Common myeloid progenitor, CD34-positive (primary cell): ENCODE data around the gene PLEKHG2.
A peak's percentile ranks its signal among the peaks of the same experiment; 100 is the strongest.
"Not testable (repeated sequence)": the region's sequence is repeated elsewhere in the genome, so short reads cannot be mapped to it uniquely, and the experiment has no call there.

ENCODE experiments used
- CTCF ChIA-PET: fragments of 350-600 bp; sonication (Branson Sonifier 250); formaldehyde crosslinking; loops from one replicate; lab custom pipeline; 2021; ENCODE audit warnings: antibody characterized with exemption; lab: Charles Lee
- POLR2A ChIA-PET: fragments of 350-600 bp; sonication (Branson Sonifier 250); formaldehyde crosslinking; loops from one replicate; lab custom pipeline; 2021; ENCODE audit warnings: antibody characterized with exemption; lab: Charles Lee
- DNase-seq, 3 donors: peaks; one replicate each; pipeline versions ENCODE4 v3.0.0 to v3.0.0-alpha.2; 2013
- H3K27ac ChIP-seq, 2 experiments: 1 replicate in 1 of 2; 2 replicates in 1 of 2; pipeline ENCODE4 v1.7.0; 2013; ENCODE audit warnings: inconsistent platforms in 2 of 2, low read length in 2 of 2, mild to moderate bottlenecking in 2 of 2, low read depth in 1 of 2, moderate library complexity in 1 of 2; ENCODE audit not compliant: severe bottlenecking in 2 of 2, insufficient read depth in 1 of 2, poor library complexity in 1 of 2
- H3K27me3 ChIP-seq, 5 experiments: replicated peaks in 2 of 5; 1 replicate in 3 of 5; 2 replicates in 2 of 5; pipeline versions ENCODE4 v1.6.1 to v1.7.0; 2013; ENCODE audit warnings: low read length in 4 of 5, mild to moderate bottlenecking in 2 of 5, moderate library complexity in 2 of 5, inconsistent platforms in 1 of 5; ENCODE audit not compliant: insufficient read depth in 5 of 5, control insufficient read depth in 4 of 5
- H3K36me3 ChIP-seq, 4 experiments: 1 replicate in 2 of 4; 2 replicates in 2 of 4; pipeline versions ENCODE4 v1.6.1 to v1.7.0; 2013; ENCODE audit warnings: low read length in 3 of 4, control low read depth in 1 of 4, mild to moderate bottlenecking in 1 of 4; ENCODE audit not compliant: control insufficient read depth in 4 of 4, insufficient read depth in 4 of 4
- H3K4me1 ChIP-seq, 4 experiments: 1 replicate in 3 of 4; 2 replicates in 1 of 4; pipeline versions ENCODE4 v1.6.1 to v1.7.1; 2013; ENCODE audit warnings: low read length in 3 of 4, mild to moderate bottlenecking in 3 of 4, control low read depth in 1 of 4, inconsistent platforms in 1 of 4, moderate library complexity in 1 of 4; ENCODE audit not compliant: control insufficient read depth in 4 of 4, insufficient read depth in 4 of 4; ENCODE audit errors: control extremely low read depth in 1 of 4
- H3K4me3 ChIP-seq, 7 experiments: 1 replicate in 4 of 7; 2 replicates in 3 of 7; pipeline versions ENCODE4 v1.5.1 to v1.7.0; 2013; ENCODE audit warnings: mild to moderate bottlenecking in 7 of 7, low read length in 6 of 7, moderate library complexity in 6 of 7, inconsistent platforms in 2 of 7, low read depth in 2 of 7, control low read depth in 1 of 7; ENCODE audit not compliant: insufficient read depth in 4 of 7, control insufficient read depth in 1 of 7; ENCODE audit errors: extremely low read depth in 1 of 7
- H3K9me3 ChIP-seq, 5 experiments: 1 replicate in 4 of 5; 2 replicates in 1 of 5; pipeline versions ENCODE4 v1.6.1 to v1.7.1; 2013; ENCODE audit warnings: low read length in 4 of 5, mild to moderate bottlenecking in 2 of 5, inconsistent platforms in 1 of 5, low read depth in 1 of 5, moderate library complexity in 1 of 5; ENCODE audit not compliant: control insufficient read depth in 4 of 5, insufficient read depth in 2 of 5; ENCODE audit errors: control extremely low read depth in 1 of 5
- WGBS: methylation state at CpG from one replicate; pipeline ENCODE4 v1.1.5; 2013; ENCODE audit not compliant: insufficient coverage; 5-methylcytosine and 5-hydroxymethylcytosine counted together

The PLEKHG2 gene

DNA sequence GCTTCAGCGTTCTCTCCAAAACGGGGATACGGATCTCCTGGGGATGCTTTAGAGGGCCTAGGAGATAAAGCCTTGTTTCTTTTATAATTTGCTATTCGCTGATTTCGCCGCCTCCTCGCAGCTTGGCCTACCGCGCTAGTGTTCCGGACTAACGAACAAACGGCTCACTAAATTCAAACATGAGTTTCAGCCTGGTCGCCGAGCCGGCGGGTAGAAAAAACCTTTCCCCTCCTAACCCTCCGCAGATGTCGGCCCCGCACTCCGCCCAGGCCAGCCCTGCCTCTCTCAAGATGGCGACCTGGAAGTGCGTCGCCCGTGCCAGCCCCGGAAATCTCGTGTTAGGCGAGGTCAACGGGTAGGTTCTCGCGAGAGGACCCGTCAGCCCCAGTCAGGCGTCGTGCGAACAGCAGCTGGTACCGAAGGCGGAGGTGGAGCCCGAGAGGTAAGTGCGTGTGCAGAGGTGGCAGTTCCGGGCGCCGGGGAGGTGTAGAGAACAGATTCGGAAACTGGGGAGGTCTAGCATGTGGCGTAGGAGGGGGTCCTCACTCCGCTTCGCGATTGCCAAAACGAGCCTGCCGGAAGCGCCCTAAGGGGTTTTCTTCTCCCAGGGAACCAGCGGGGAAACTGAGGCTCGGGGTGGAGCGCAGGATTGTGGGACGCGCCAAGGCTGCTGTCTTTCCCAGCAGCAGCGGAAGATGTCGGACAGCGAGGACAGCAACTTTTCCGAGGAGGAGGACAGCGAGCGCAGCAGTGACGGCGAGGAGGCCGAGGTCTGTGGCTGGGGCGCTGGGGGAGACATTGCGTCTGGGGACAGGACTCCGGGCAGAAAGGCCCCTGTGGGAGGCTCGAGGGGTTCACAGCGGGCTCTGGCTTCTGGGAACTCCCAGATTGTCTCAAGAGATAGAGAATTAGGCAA, 33.0 kb downstream of the PLEKHG2 start, which contains the start of gene SUPT5H:
Gene SUPT5H (plus strand): TSS at position 387 of the 916 bp plus-strand sequence. CDS start 309 bp downstream, at position 696.
- ChIA-PET CTCF (interaction anchor here (1.3 to 3.1 kb wide), 2 partner anchors 10 to 23 kb away, joined by 4 to 10 read pairs; partner anchors contain the start of gene RPS16), POLR2A (interaction anchor here (0.6 to 1.9 kb wide), 4 partner anchors 10 to 1430 kb away, joined by 3 to 11 read pairs (median 4); partner anchors contain the start of genes RPS16 and TIMM50)
- H3K27ac ChIP-seq: peak within 1 kb of the TSS; percentile 88 to 98
- peaks cover 6 to 36% (median 26%) of the 10 kb centered on the region in 4 experiments for H3K4me1 ChIP-seq
- DNase-seq: peak; percentile 99
- no peaks in the 10 kb centered on the region for H3K27me3 ChIP-seq
- peaks cover 0 to 12% (median 7%) of the 10 kb centered on the region in 4 experiments for H3K36me3 ChIP-seq
- peak within 1 kb of the TSS; percentile 86 to 100 (median 98) for H3K4me3 ChIP-seq
- under 1% methylated on average over 57 of the region's 68 CpGs for WGBS
- H3K9me3 ChIP-seq: no peaks in the 10 kb centered on the region

DNA sequence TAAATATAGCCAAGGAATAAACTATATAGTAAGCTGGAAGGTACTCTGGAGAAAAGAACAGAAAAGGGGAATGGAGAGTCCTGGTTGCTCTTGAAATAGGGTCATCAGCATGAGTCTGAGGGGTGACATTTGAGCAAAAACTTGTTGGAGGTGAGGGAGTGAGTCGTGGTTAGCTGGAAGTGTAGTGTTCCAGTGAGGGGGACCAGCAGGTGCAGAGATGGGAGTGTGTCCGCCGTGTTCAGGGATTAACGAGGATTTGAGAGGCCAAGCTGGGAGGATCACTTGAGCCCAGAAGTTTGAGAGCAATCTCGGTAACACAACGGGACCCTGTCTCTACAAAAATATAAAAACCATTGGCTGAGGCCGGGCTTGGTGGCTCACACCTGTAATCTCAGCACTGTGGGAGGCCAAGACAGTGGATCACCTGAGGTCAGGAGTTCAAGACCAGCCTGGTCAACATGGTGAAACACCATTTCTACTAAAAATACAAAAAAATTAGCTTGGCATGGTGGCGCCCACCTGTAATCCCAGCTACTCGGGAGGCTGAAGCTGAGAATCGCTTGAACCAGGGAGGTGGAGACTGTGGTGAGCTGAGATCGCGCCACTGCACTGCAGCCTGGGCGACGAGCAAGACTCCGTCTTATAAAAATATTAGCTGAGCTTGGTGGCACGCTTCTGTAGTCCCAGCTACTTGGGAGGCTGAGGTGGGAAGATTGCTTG, 34.1 kb downstream of the PLEKHG2 start:
- 89% methylated on average over 14 of the region's 16 CpGs for WGBS
- CTCF ChIA-PET: interaction anchor here (0.8 to 3.1 kb wide), 4 partner anchors 11 to 79 kb away, joined by 3 to 10 read pairs (median 3); partner anchors contain the start of gene RPS16
- H3K27ac ChIP-seq: peak overlapping the region; percentile 88 to 98

DNA sequence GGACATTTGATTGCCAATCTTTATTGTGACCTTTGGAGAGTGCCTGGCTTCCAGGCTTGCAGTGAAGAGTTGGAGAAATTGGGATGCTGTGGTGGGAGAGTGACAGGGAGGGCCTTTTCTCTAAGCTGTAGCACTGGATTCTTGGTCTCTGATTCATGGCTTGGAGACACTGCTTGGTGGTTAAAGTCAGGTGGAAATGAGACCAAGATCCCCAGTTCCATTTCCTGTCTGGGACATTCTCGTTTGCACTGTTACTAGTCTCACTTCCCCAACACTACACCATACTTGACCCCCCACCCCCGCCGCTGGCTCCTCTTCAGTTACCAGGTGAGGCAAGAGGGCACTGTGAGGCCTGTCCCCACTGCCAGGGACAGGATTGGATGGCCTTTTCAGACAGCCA, 35.8 kb downstream of the PLEKHG2 start:
- Histone ChIP-seq H3K4me3 (no peak overlapping the region), H3K9me3 (no peaks in the 10 kb centered on the region), H3K27ac (no peak overlapping the region), H3K4me1 (peaks cover 6 to 35% (median 25%) of the 10 kb centered on the region in 4 experiments), H3K36me3 (peaks cover 3 to 21% (median 16%) of the 10 kb centered on the region in 4 experiments), H3K27me3 (no peaks in the 10 kb centered on the region)
- ChIA-PET POLR2A (no interaction called here), CTCF (no interaction called here)
- 72% methylated on average over 3 of the region's 3 CpGs for WGBS
- DNase-seq: no peak

More for the DNA sequence above, 34.1 kb downstream of the PLEKHG2 start:
- Histone ChIP-seq H3K9me3 (no peaks in the 10 kb centered on the region), H3K36me3 (peaks cover 0 to 12% (median 7%) of the 10 kb centered on the region in 4 experiments), H3K4me1 (peaks cover 6 to 35% (median 25%) of the 10 kb centered on the region in 4 experiments), H3K27me3 (no peaks in the 10 kb centered on the region), H3K4me3 (peak overlapping the region in 6 of 7 experiments; percentile 86 to 100 (median 98))
- POLR2A ChIA-PET: interaction anchor here (0.7 to 1.9 kb wide), 2 partner anchors 11 to 625 kb away, joined by 3 to 11 read pairs; partner anchors contain the start of gene RPS16
- DNase-seq: no peak

DNA sequence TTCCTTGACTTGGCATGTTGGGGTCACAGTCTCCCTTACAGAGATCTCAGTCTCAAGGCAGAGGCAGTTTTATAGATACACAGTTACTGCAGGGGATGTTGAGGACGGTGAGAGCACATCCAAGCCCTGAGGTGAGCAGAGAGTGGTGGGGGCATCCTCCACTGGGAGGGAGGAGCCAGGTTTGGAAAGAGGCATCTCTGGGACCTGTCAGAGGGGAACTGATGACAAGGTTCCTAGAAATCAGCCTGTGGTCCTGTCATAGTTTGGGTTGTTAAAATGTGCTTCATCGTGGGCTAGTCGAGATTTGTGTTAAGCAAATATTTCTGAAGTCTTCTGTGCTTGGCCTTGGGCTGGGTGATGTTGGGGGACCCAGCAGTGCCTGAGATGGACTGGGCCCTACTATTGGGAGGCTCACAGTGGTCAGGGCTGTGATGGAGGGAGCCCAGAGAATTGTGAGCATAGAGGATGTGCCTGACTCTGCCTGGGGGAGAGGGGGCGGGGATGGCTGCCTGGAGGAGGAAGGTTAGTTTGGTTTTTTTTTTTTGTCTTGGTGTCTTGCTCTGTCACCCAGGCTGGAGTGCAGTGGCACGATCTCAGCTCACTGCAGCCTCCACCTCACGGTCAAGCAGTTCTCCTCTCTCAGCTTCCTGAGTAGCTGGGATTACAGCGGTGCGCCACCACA, 36.8 kb downstream of the PLEKHG2 start:
- H3K36me3 ChIP-seq: peaks cover 3 to 30% (median 19%) of the 10 kb centered on the region in 4 experiments
- H3K4me3 ChIP-seq: no peak overlapping the region
- ChIA-PET CTCF (interaction anchor here (0.9 kb wide), 1 partner anchor 38 kb away, joined by 3 read pairs; no protein-coding TSS in a partner anchor), POLR2A (no interaction called here)
- no peaks in the 10 kb centered on the region for H3K27me3 ChIP-seq
- 87% methylated on average over 6 of the region's 8 CpGs for WGBS
- H3K9me3 ChIP-seq: no peaks in the 10 kb centered on the region
- H3K27ac ChIP-seq: no peak overlapping the region
- no peak for DNase-seq
- peaks cover 6 to 34% (median 25%) of the 10 kb centered on the region in 4 experiments for H3K4me1 ChIP-seq

DNA sequence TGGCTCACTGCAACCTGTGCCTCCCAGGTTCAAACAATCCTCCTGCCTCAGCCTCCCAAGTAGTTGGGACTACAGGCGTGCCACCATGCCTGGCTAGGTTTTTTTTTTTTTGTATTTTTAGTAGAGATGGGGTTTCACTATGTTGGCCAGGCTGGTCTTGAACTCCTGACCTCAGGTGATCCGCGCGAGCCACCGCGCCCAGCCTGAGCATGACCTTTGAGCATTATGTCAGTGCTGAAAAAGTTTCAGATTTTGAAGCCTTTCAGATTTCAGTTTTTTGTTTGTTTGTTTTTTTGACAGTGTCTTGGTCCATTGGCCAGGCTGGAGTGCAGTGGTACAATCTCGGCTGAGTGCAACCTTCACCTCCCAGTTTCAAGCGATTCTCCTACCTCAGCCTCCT, 38.8 kb downstream of the PLEKHG2 start:
- peaks cover 2 to 23% (median 16%) of the 10 kb centered on the region in 4 experiments for H3K4me1 ChIP-seq
- CTCF ChIA-PET, H3K27me3 ChIP-seq, DNase-seq, H3K27ac ChIP-seq, H3K9me3 ChIP-seq, H3K4me3 ChIP-seq: not testable (repeated sequence)
- POLR2A ChIA-PET: interaction anchor here (0.5 kb wide), 1 partner anchor 21 kb away, joined by 3 read pairs; no protein-coding TSS in a partner anchor
- H3K36me3 ChIP-seq: peaks cover 3 to 35% (median 26%) of the 10 kb centered on the region in 4 experiments
- 96% methylated on average over 7 of the region's 8 CpGs for WGBS

DNA sequence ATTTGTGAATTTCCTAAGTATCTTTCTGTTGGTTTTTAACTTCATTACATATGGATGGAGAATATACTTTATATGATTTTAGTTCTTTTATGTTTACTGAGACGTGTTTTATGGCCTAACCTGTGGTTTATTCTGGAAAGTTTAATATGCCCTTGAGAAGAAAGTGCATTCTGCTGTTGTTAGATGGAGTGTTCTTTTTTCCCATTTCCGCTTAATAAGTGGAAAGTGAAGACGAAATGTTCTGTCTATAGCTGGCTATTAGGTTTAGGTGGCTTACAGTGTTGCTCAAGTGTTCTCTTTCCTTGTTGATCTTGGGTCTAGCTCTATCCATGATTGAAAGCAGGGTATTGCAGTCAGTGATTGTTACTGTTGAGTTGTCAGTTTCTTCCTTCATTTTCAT, 50.9 kb downstream of the PLEKHG2 start:
- Histone ChIP-seq H3K9me3 (no peaks in the 10 kb centered on the region), H3K4me3 (no peak overlapping the region), H3K27me3 (no peaks in the 10 kb centered on the region), H3K4me1 (no peaks in the 10 kb centered on the region), H3K27ac (no peak overlapping the region), H3K36me3 (peaks cover 21 to 76% (median 58%) of the 10 kb centered on the region in 4 experiments)
- ChIA-PET CTCF (interaction anchor here (0.9 to 2.5 kb wide), 3 partner anchors 11 to 17 kb away, joined by 3 to 15 read pairs (median 4); partner anchors contain the start of gene TIMM50), POLR2A (no interaction called here)
- WGBS: 85% methylated on average over 2 of the region's 3 CpGs
- DNase-seq: no peak
